HFF-Myc (cell line): ENCODE measurements around the gene TPM3.

ENCODE experiments used
- DNase-seq: peaks from one replicate; pipeline ENCODE4 v3.0.0-alpha.2; 2011; ENCODE audit warnings: low read depth; ENCODE audit errors: extremely low read depth
- H3K4me3 ChIP-seq: replicated peaks from 2 replicates; pipeline ENCODE4 v1.5.1; 2011; ENCODE audit warnings: low read depth, mild to moderate bottlenecking, control low read depth, low read length
- CTCF ChIP-seq: IDR thresholded peaks from 2 replicates; pipeline ENCODE4 v1.5.1; 2012; ENCODE audit warnings: mild to moderate bottlenecking, low read depth, low read length, control low read depth; ENCODE audit errors: missing control alignments

Gene TPM3

GRCh38 chr1:154190550-154190949 lies 1.4 kb downstream of the TPM3 start:
- H3K4me3 ChIP-seq, result no peak overlapping the region
- DNase-seq, result no peak
- TF ChIP-seq CTCF, result no peak

- no peak overlapping the region for H3K4me3 ChIP-seq
- no peak for TF ChIP-seq CTCF
- DNase-seq, result no peak
Measured at GRCh38 chr1:154186852-154187501, 4.9 kb downstream of the TPM3 start.

- no peak overlapping the region for H3K4me3 ChIP-seq
- TF ChIP-seq CTCF, result peak; percentile 49
- DNase-seq, result no peak
Measured at GRCh38 chr1:154186177-154186576, 5.7 kb downstream of the TPM3 start.

- TF ChIP-seq CTCF, result no peak
- H3K4me3 ChIP-seq, result peak overlapping the region; percentile 84
- peak; percentile 81 for DNase-seq
Measured at GRCh38 chr1:154183046-154183915, 8.6 kb downstream of the TPM3 start.

GRCh38 chr1:154182344-154183045 lies 9.4 kb downstream of the TPM3 start:
- H3K4me3 ChIP-seq, result peak overlapping the region; percentile 84
- TF ChIP-seq CTCF, result no peak
- no peak for DNase-seq

- peak overlapping the region; percentile 84 for H3K4me3 ChIP-seq
- no peak for TF ChIP-seq CTCF
- DNase-seq, result no peak
Measured at GRCh38 chr1:154181944-154182343, 10.0 kb downstream of the TPM3 start.
